MCF 10A (cell line): Measurements from ENCODE around the gene RNF183. TPM values are rescaled to one million over a fixed set of nuclear protein-coding genes. Genes with fewer than 3 reads are reported as not detected.

Experiments
- BruUV-seq: library from RNA; stranded (reverse); fragments of 400-500 nt; replicated peaks from 2 replicates; lab custom pipeline; 2021; lab: Mats Ljungman, UMichigan
- CTCF ChIA-PET: fragments of 300-600 bp; sonication (Branson Sonifier 250); formaldehyde crosslinking; extraction: SDS; loops from one replicate; lab custom pipeline; 2021; ENCODE audit warnings: antibody characterized with exemption, inconsistent platforms; lab: Yijun Ruan, JAX
- POLR2A ChIA-PET: fragments of 300-600, 350-650 bp; sonication (Branson Sonifier 250); formaldehyde crosslinking; extraction: SDS; loops from one replicate; lab custom pipeline; 2020; ENCODE audit warnings: antibody characterized with exemption, inconsistent platforms; lab: Yijun Ruan, JAX
- DNase-seq: peaks from one replicate; pipeline ENCODE4 v3.0.0-alpha.2; 2018; ENCODE audit not compliant: unreplicated experiment
- H3K27ac Mint-ChIP-seq: one replicate; pipeline ENCODE4 v1.8.0; 2022; ENCODE audit warnings: mild to moderate bottlenecking, low read depth, mixed read lengths; ENCODE audit not compliant: unreplicated experiment
- H3K27me3 Mint-ChIP-seq: one replicate; pipeline ENCODE4 v1.8.0; 2022; ENCODE audit warnings: mixed read lengths; ENCODE audit not compliant: insufficient read depth, unreplicated experiment
- H3K36me3 Mint-ChIP-seq: one replicate; pipeline ENCODE4 v1.8.0; 2022; ENCODE audit warnings: mild to moderate bottlenecking, moderate library complexity, mixed read lengths; ENCODE audit not compliant: insufficient read depth, unreplicated experiment
- H3K4me1 Mint-ChIP-seq: one replicate; pipeline ENCODE4 v1.8.0; 2022; ENCODE audit warnings: mixed read lengths; ENCODE audit not compliant: insufficient read depth, unreplicated experiment
- H3K4me3 Mint-ChIP-seq: one replicate; pipeline ENCODE4 v1.8.0; 2022; ENCODE audit warnings: mild to moderate bottlenecking, moderate library complexity, mixed read lengths; ENCODE audit not compliant: unreplicated experiment
- H3K9me3 Mint-ChIP-seq: one replicate; pipeline ENCODE4 v1.8.0; 2022; ENCODE audit warnings: mixed read lengths; ENCODE audit not compliant: unreplicated experiment
- CTCF ChIP-seq: fragments of 200-600 bp; IDR thresholded peaks from one replicate; pipeline ENCODE4 v1.8.0; 2022; ENCODE audit warnings: antibody characterized with exemption, mild to moderate bottlenecking; ENCODE audit not compliant: unreplicated experiment
- intact Hi-C: fragments of 100-400 bp; cut with micrococcal nuclease; formaldehyde crosslinking; loops from 2 replicates; pipeline ENCODE4 v1.14.1; 2022
- total RNA-seq: library from RNA; stranded (reverse); gene quantifications from 2 replicates; pipeline ENCODE4 v1.2.3, GENCODE V29; 2022

RNF183 gene
- total RNA-seq, 1 experiment from 2014 or later = not detected

- H3K27ac Mint-ChIP-seq = no peak overlapping the region
- CTCF ChIA-PET = no interaction called here
Measured at GRCh38 chr9:113293285-113293878, 9.8 kb downstream of the RNF183 start.

DNA sequence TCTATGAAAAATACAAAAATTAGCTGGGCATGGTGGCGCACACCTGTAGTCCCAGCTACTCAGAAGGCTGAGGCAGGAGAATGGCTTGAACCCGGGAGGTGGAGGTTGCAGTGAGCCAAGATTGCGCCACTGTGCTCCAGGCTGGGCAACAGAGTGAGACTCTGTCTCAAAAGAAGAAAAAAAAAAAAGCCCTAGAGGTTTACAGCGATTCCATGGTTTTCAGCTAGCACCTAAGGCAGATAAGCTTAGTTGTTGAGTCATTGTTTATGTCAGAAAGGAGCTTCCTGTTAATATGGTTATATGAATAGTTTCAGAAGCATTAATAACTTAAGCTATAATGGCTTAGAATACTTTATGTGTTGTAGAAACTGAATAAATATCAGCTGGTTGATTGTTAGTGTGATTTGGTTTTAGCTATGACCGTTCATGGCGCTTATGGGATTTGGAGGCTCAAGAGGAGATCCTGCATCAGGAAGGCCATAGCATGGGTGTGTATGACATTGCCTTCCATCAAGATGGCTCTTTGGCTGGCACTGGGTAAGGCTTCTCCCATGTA, 13.0 kb downstream of the RNF183 start:
- POLR2A ChIA-PET = no interaction called here
- no TSS peak for BruUV-seq
- Mint-ChIP-seq H3K9me3 (no peaks in the 10 kb centered on the region), H3K36me3 (peaks cover 85% of the 10 kb centered on the region), H3K4me3 (no peak overlapping the region), H3K4me1 (no peaks in the 10 kb centered on the region), H3K27ac (peak overlapping the region; percentile 6), H3K27me3 (no peaks in the 10 kb centered on the region)
- no peak for TF ChIP-seq CTCF
- no peak for DNase-seq
- CTCF ChIA-PET = interaction anchor here (0.6 to 1.3 kb wide), 8 partner anchors 15 to 1126 kb away, joined by 3 to 5 read pairs (median 3); no protein-coding TSS in a partner anchor
- intact Hi-C loops = no loop called here

More at GRCh38 chr9:113293285-113293878, 9.8 kb downstream of the RNF183 start:
- DNase-seq = no peak
- no peaks in the 10 kb centered on the region for H3K27me3 Mint-ChIP-seq
- H3K36me3 Mint-ChIP-seq = peaks cover 54% of the 10 kb centered on the region
- TF ChIP-seq CTCF = no peak
- no peaks in the 10 kb centered on the region for H3K4me1 Mint-ChIP-seq
- POLR2A ChIA-PET = no interaction called here
- H3K4me3 Mint-ChIP-seq = no peak overlapping the region
- no peaks in the 10 kb centered on the region for H3K9me3 Mint-ChIP-seq
- BruUV-seq = no TSS peak
- intact Hi-C loops = no loop called here

DNA sequence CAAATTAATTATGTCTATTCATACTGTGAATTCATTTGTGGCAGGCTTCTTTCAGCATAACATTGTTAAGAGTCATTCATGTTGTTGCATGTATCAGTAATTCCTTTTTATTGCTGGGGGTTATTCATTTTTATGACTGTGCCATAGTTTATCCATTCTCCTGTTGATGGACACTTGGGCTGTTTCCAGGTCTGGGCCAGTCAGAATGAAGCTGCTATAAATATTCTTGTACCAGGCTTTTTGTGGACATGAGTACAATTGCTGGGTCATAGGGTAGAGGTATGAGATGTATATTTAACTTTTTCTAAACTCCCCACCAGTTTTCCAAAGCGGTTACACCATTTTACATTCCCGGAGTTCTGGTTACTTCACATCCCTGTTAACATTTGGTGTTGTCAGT, 14.1 kb downstream of the RNF183 start:
- Mint-ChIP-seq H3K27ac (no peak overlapping the region), H3K9me3 (no peaks in the 10 kb centered on the region), H3K27me3 (no peaks in the 10 kb centered on the region), H3K36me3 (peaks cover 96% of the 10 kb centered on the region), H3K4me3 (no peak overlapping the region), H3K4me1 (no peaks in the 10 kb centered on the region)
- ChIA-PET CTCF (interaction anchor here (1.2 kb wide), 1 partner anchor 113 kb away, joined by 3 read pairs; no protein-coding TSS in a partner anchor), POLR2A (no interaction called here)
- TF ChIP-seq CTCF = no peak
- intact Hi-C loops = no loop called here
- no TSS peak for BruUV-seq
- no peak for DNase-seq

GRCh38 chr9:113281356-113281755, 21.8 kb downstream of the RNF183 start:
- no peaks in the 10 kb centered on the region for H3K9me3 Mint-ChIP-seq
- TF ChIP-seq CTCF = no peak
- H3K36me3 Mint-ChIP-seq = peaks cover 87% of the 10 kb centered on the region
- H3K4me3 Mint-ChIP-seq = no peak overlapping the region
- no TSS peak for BruUV-seq
- CTCF ChIA-PET = interaction anchor here (0.6 to 1.1 kb wide), 3 partner anchors 29 to 428 kb away, joined by 3 to 5 read pairs (median 4); no protein-coding TSS in a partner anchor
- POLR2A ChIA-PET = interaction anchor here (0.9 kb wide), 1 partner anchor 1539 kb away, joined by 3 read pairs; no protein-coding TSS in a partner anchor
- no peaks in the 10 kb centered on the region for H3K27me3 Mint-ChIP-seq
- H3K27ac Mint-ChIP-seq = peak overlapping the region; percentile 27
- no peak for DNase-seq
- intact Hi-C loops = no loop called here
- peaks cover 9% of the 10 kb centered on the region for H3K4me1 Mint-ChIP-seq
